Measurements from ENCODE around the gene CCDC70. TPM values are rescaled to one million over a fixed set of nuclear protein-coding genes. Genes with fewer than 3 reads are reported as not detected.
"Not testable (repeated sequence)": the region's sequence is repeated elsewhere in the genome, so short reads cannot be mapped to it uniquely, and the experiment has no call there.

CCDC70 gene
- polyA plus RNA-seq, 1 donor: 0.15 TPM

GRCh38 chr13:51905787-51906186, 44.0 kb downstream of the CCDC70 start:
- no peak overlapping the region for H3K27ac ChIP-seq (ENCODE audit: low read length)
- WGBS (ENCODE audit: insufficient coverage, low lambda C conversion rate): no CpG with 5 or more reads among the region's 6 CpGs
- DNase-seq: no peak
- H3K4me3 ChIP-seq (ENCODE audit: low read length): no peak overlapping the region
- H3K27me3 ChIP-seq (ENCODE audit: control insufficient read depth, insufficient read depth, low read length): no peaks in the 10 kb centered on the region
- H3K36me3 ChIP-seq (ENCODE audit: control insufficient read depth, insufficient read depth, low read length): no peaks in the 10 kb centered on the region
- H3K9me3 ChIP-seq (ENCODE audit: control insufficient read depth, low read depth, low read length): no peaks in the 10 kb centered on the region
- no peaks in the 10 kb centered on the region for H3K4me1 ChIP-seq (ENCODE audit: control insufficient read depth, insufficient read depth, low read length)

- Histone ChIP-seq H3K4me1 (ENCODE audit: control insufficient read depth, insufficient read depth, low read length) (no peaks in the 10 kb centered on the region), H3K4me3 (ENCODE audit: low read length) (no peak overlapping the region), H3K9me3 (ENCODE audit: control insufficient read depth, low read depth, low read length) (no peaks in the 10 kb centered on the region), H3K27me3 (ENCODE audit: control insufficient read depth, insufficient read depth, low read length) (no peaks in the 10 kb centered on the region), H3K36me3 (ENCODE audit: control insufficient read depth, insufficient read depth, low read length) (no peaks in the 10 kb centered on the region), H3K27ac (ENCODE audit: low read length) (no peak overlapping the region)
- no CpG with 5 or more reads among the region's 3 CpGs for WGBS (ENCODE audit: insufficient coverage, low lambda C conversion rate)
- DNase-seq: no peak
These were observed 44.8 kb downstream of the CCDC70 start for GRCh38 chr13:51906581-51906980.

GRCh38 chr13:51907040-51907732, 45.4 kb downstream of the CCDC70 start:
- no peaks in the 10 kb centered on the region for H3K36me3 ChIP-seq (ENCODE audit: control insufficient read depth, insufficient read depth, low read length)
- no peaks in the 10 kb centered on the region for H3K4me1 ChIP-seq (ENCODE audit: control insufficient read depth, insufficient read depth, low read length)
- H3K9me3 ChIP-seq (ENCODE audit: control insufficient read depth, low read depth, low read length): no peaks in the 10 kb centered on the region
- H3K4me3 ChIP-seq (ENCODE audit: low read length): no peak overlapping the region
- H3K27me3 ChIP-seq (ENCODE audit: control insufficient read depth, insufficient read depth, low read length): no peaks in the 10 kb centered on the region
- DNase-seq: no peak
- 100% methylated on average over 1 of the region's 8 CpGs for WGBS (ENCODE audit: insufficient coverage, low lambda C conversion rate)
- no peak overlapping the region for H3K27ac ChIP-seq (ENCODE audit: low read length)

- H3K9me3 ChIP-seq (ENCODE audit: control insufficient read depth, low read depth, low read length); H3K36me3 ChIP-seq (ENCODE audit: control insufficient read depth, insufficient read depth, low read length); H3K4me3 ChIP-seq (ENCODE audit: low read length); H3K27ac ChIP-seq (ENCODE audit: low read length); DNase-seq; H3K27me3 ChIP-seq (ENCODE audit: control insufficient read depth, insufficient read depth, low read length); H3K4me1 ChIP-seq (ENCODE audit: control insufficient read depth, insufficient read depth, low read length): not testable (repeated sequence)
- 93% methylated on average over 3 of the region's 5 CpGs for WGBS (ENCODE audit: insufficient coverage, low lambda C conversion rate)
These were observed 47.5 kb downstream of the CCDC70 start for GRCh38 chr13:51909265-51909664.

GRCh38 chr13:51910508-51910907, 48.7 kb downstream of the CCDC70 start:
- WGBS (ENCODE audit: insufficient coverage, low lambda C conversion rate): no CpG with 5 or more reads among the region's 12 CpGs
- Histone ChIP-seq H3K4me1 (ENCODE audit: control insufficient read depth, insufficient read depth, low read length) (no peaks in the 10 kb centered on the region), H3K9me3 (ENCODE audit: control insufficient read depth, low read depth, low read length) (no peaks in the 10 kb centered on the region), H3K4me3 (ENCODE audit: low read length) (no peak overlapping the region), H3K27me3 (ENCODE audit: control insufficient read depth, insufficient read depth, low read length) (no peaks in the 10 kb centered on the region), H3K27ac (ENCODE audit: low read length) (no peak overlapping the region), H3K36me3 (ENCODE audit: control insufficient read depth, insufficient read depth, low read length) (peaks cover 3% of the 10 kb centered on the region)
- DNase-seq: no peak

GRCh38 chr13:51912091-51912490, 50.3 kb downstream of the CCDC70 start:
- peak; percentile 29 to 42 for DNase-seq
- H3K36me3 ChIP-seq (ENCODE audit: control insufficient read depth, insufficient read depth, low read length): peaks cover 7% of the 10 kb centered on the region
- no CpG with 5 or more reads among the region's 10 CpGs for WGBS (ENCODE audit: insufficient coverage, low lambda C conversion rate)
- H3K9me3 ChIP-seq (ENCODE audit: control insufficient read depth, low read depth, low read length): no peaks in the 10 kb centered on the region
- no peaks in the 10 kb centered on the region for H3K27me3 ChIP-seq (ENCODE audit: control insufficient read depth, insufficient read depth, low read length)
- H3K27ac ChIP-seq (ENCODE audit: low read length): no peak overlapping the region
- H3K4me1 ChIP-seq (ENCODE audit: control insufficient read depth, insufficient read depth, low read length): no peaks in the 10 kb centered on the region
- H3K4me3 ChIP-seq (ENCODE audit: low read length): no peak overlapping the region

- Histone ChIP-seq H3K9me3 (ENCODE audit: control insufficient read depth, low read depth, low read length) (no peaks in the 10 kb centered on the region), H3K4me1 (ENCODE audit: control insufficient read depth, insufficient read depth, low read length) (no peaks in the 10 kb centered on the region), H3K27ac (ENCODE audit: low read length) (no peak overlapping the region), H3K36me3 (ENCODE audit: control insufficient read depth, insufficient read depth, low read length) (peaks cover 7% of the 10 kb centered on the region), H3K4me3 (ENCODE audit: low read length) (no peak overlapping the region), H3K27me3 (ENCODE audit: control insufficient read depth, insufficient read depth, low read length) (no peaks in the 10 kb centered on the region)
- WGBS (ENCODE audit: insufficient coverage, low lambda C conversion rate): 83% methylated on average over 2 of the region's 11 CpGs
- DNase-seq: no peak
These were observed 50.9 kb downstream of the CCDC70 start for GRCh38 chr13:51912511-51913225.

- no peaks in the 10 kb centered on the region for H3K27me3 ChIP-seq (ENCODE audit: control insufficient read depth, insufficient read depth, low read length)
- no peak overlapping the region for H3K4me3 ChIP-seq (ENCODE audit: low read length)
- H3K4me1 ChIP-seq (ENCODE audit: control insufficient read depth, insufficient read depth, low read length): no peaks in the 10 kb centered on the region
- H3K9me3 ChIP-seq (ENCODE audit: control insufficient read depth, low read depth, low read length): no peaks in the 10 kb centered on the region
- H3K36me3 ChIP-seq (ENCODE audit: control insufficient read depth, insufficient read depth, low read length): peaks cover 7% of the 10 kb centered on the region
- H3K27ac ChIP-seq (ENCODE audit: low read length): no peak overlapping the region
- no peak for DNase-seq
- WGBS (ENCODE audit: insufficient coverage, low lambda C conversion rate): no CpG with 5 or more reads among the region's 4 CpGs
These were observed 51.8 kb downstream of the CCDC70 start for GRCh38 chr13:51913421-51914136.

- H3K27me3 ChIP-seq (ENCODE audit: control insufficient read depth, insufficient read depth, low read length): no peaks in the 10 kb centered on the region
- H3K4me1 ChIP-seq (ENCODE audit: control insufficient read depth, insufficient read depth, low read length): no peaks in the 10 kb centered on the region
- no peak overlapping the region for H3K4me3 ChIP-seq (ENCODE audit: low read length)
- H3K27ac ChIP-seq (ENCODE audit: low read length): no peak overlapping the region
- H3K36me3 ChIP-seq (ENCODE audit: control insufficient read depth, insufficient read depth, low read length): peaks cover 7% of the 10 kb centered on the region
- H3K9me3 ChIP-seq (ENCODE audit: control insufficient read depth, low read depth, low read length): no peaks in the 10 kb centered on the region
- WGBS (ENCODE audit: insufficient coverage, low lambda C conversion rate): no CpG with 5 or more reads among the region's 7 CpGs
- no peak for DNase-seq
These were observed 52.3 kb downstream of the CCDC70 start for GRCh38 chr13:51914137-51914493.

All from large intestine (tissue), 3 donors.